Cardiac fibroblast (primary cell): ENCODE data around the gene OSBPL10.
A peak's percentile ranks its signal among the peaks of the same experiment; 100 is the strongest.

Source experiments
- DNase-seq, 2 donors: peaks; one replicate each; pipeline versions ENCODE4 v3.0.0 to v3.0.0-alpha.2; 2010; ENCODE audit warnings: low read depth in 2 of 2
- H3K4me3 ChIP-seq, 2 donors: replicated peaks in 1 of 2; 1 replicate in 1 of 2; 2 replicates in 1 of 2; pipeline ENCODE4 v1.5.1; 2011; ENCODE audit warnings: low read depth in 2 of 2, low read length in 2 of 2, mild to moderate bottlenecking in 2 of 2, moderate library complexity in 1 of 2
- TF ChIP-seq, protein P1 (sequence below): IDR thresholded peaks from one replicate; pipeline ENCODE4 v1.5.1; 2011; ENCODE audit warnings: low read depth, mild to moderate bottlenecking, low read length, inconsistent platforms

OSBPL10 gene

GRCh38 chr3:31768479-31769125, 212.5 kb downstream of the OSBPL10 start:
- no peak overlapping the region for H3K4me3 ChIP-seq
- TF ChIP-seq, protein P1, sequence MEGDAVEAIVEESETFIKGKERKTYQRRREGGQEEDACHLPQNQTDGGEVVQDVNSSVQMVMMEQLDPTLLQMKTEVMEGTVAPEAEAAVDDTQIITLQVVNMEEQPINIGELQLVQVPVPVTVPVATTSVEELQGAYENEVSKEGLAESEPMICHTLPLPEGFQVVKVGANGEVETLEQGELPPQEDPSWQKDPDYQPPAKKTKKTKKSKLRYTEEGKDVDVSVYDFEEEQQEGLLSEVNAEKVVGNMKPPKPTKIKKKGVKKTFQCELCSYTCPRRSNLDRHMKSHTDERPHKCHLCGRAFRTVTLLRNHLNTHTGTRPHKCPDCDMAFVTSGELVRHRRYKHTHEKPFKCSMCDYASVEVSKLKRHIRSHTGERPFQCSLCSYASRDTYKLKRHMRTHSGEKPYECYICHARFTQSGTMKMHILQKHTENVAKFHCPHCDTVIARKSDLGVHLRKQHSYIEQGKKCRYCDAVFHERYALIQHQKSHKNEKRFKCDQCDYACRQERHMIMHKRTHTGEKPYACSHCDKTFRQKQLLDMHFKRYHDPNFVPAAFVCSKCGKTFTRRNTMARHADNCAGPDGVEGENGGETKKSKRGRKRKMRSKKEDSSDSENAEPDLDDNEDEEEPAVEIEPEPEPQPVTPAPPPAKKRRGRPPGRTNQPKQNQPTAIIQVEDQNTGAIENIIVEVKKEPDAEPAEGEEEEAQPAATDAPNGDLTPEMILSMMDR, result peak; percentile 68
- DNase-seq, result peak; percentile 68 to 75

DNA sequence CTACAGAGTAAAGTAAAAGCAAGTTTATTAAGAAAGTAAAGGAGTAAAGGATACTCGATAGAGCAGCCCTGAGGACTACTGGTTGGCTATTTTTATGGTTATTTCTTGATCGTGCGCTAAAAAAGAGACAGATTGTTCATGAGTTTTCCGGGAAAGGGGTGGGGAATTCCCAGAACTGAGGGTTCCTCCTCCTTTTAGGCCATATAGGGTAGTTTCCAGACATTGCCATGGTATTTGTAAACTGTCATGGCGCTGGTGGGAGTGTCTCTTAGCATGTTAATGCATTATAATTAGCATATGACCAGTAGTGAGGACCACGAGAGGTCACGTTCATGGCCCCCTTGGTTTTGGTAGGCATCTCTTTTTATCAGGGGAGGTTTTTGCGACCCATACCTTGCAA, 213.1 kb downstream of the OSBPL10 start:
- no peak overlapping the region for H3K4me3 ChIP-seq
- TF ChIP-seq, protein P1, result no peak
- DNase-seq, result no peak

GRCh38 chr3:31766669-31767068, 214.4 kb downstream of the OSBPL10 start:
- TF ChIP-seq, protein P1, result no peak
- no peak overlapping the region for H3K4me3 ChIP-seq
- DNase-seq, result no peak

GRCh38 chr3:31765871-31766270, 215.2 kb downstream of the OSBPL10 start:
- no peak overlapping the region for H3K4me3 ChIP-seq
- TF ChIP-seq, protein P1, result no peak
- DNase-seq, result no peak

GRCh38 chr3:31763731-31764130, 217.3 kb downstream of the OSBPL10 start:
- H3K4me3 ChIP-seq, result no peak overlapping the region
- no peak for DNase-seq
- TF ChIP-seq, protein P1, result no peak

DNA sequence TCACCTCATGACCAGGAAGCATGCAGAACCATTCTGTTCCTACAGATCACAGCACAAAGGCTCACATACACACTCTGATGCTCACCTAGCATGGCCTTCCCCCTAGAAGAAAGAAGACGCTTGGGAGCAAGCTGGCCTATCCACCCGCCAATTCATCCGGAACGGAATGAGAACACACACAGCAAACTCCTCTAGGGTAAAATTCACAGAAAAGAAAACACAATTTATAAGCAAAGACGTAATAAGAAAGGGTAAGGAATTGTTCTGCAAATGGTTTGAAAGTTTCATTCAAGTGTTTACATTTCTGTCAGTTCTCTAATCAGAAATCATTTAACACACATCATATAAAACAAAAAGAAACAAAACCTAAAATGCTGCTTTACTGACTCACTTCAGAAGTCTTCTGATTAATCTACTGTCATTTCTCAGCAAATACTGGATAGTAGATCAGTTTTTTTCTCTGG, 218.1 kb downstream of the OSBPL10 start:
- H3K4me3 ChIP-seq, result no peak overlapping the region
- DNase-seq, result no peak
- TF ChIP-seq, protein P1, result no peak
